Fibroblast of lung (primary cell): ENCODE measurements around the gene MCOLN1.

Experiments used
- CTCF ChIP-seq, 2 donors: IDR thresholded peaks in 1 of 2; conservative IDR thresholded peaks in 1 of 2; 1 replicate in 1 of 2; 2 replicates in 1 of 2; pipeline ENCODE4 v1.5.1; 2011 to 2012; ENCODE audit warnings: low read length in 2 of 2, control low read depth in 1 of 2, inconsistent platforms in 1 of 2, low read depth in 1 of 2, mild to moderate bottlenecking in 1 of 2
- EZH2 ChIP-seq: IDR thresholded peaks from 2 replicates; pipeline ENCODE4 v1.5.1; 2012; ENCODE audit warnings: low read length, control low read depth, mild to moderate bottlenecking; ENCODE audit errors: missing control alignments

GRCh38 chr19:7558667-7559066 is 36.2 kb downstream of the MCOLN1 start:
- TF ChIP-seq CTCF (conservative IDR thresholded peaks at IDR 0.05 in 1 of 2, IDR thresholded peaks at IDR 0.05 in 1 of 2; ENCODE audit: low read depth in 1 of 2, low read length in 2 of 2), result no peak
- no peak for TF ChIP-seq EZH2
